SK-N-SH (cell line): ENCODE data around the gene HYAL1. TPM values are rescaled to one million over a fixed set of nuclear protein-coding genes. Genes with fewer than 3 reads are reported as not detected.

Experiments
- CTCF ChIA-PET: fragments of 300-600, 350-600 bp; formaldehyde crosslinking; extraction: SDS; loops from one replicate; lab custom pipeline; 2021; lab: Yijun Ruan, JAX
- POLR2A ChIA-PET: fragments of 350-600 bp; sonication (Branson Sonifier 250); formaldehyde crosslinking; extraction: SDS; loops from one replicate; lab custom pipeline; 2020; ENCODE audit warnings: antibody characterized with exemption, inconsistent platforms; lab: Yijun Ruan, JAX
- DNase-seq: peaks from one replicate; pipeline ENCODE4 v3.0.0; 2012
- H2AFZ ChIP-seq: fragments of 200-600 bp; sonication (generic); 2 replicates; pipeline ENCODE4 v1.8.1; 2016; ENCODE audit warnings: antibody characterized with exemption, mild to moderate bottlenecking, low read depth
- H3F3A ChIP-seq: fragments of 200-600 bp; sonication (generic); replicated peaks from 2 replicates; pipeline ENCODE3; 2016; ENCODE audit warnings: antibody characterized with exemption, mild to moderate bottlenecking; ENCODE audit not compliant: insufficient read depth
- H3K27ac ChIP-seq, 2 experiments: fragments of 200-500 bp in 1 of 2; fragments of 200-600 bp in 1 of 2; sonication (Bioruptor generic) in 1 of 2; sonication (generic), shearing (Covaris generic) in 1 of 2; 2 replicates each; pipeline versions ENCODE4 v1.5.1 to v1.6.1; 2014 to 2016; ENCODE audit warnings: low read depth in 2 of 2, inconsistent platforms in 1 of 2, low read length in 1 of 2, mild to moderate bottlenecking in 1 of 2, mixed read lengths in 1 of 2
- H3K27me3 ChIP-seq: fragments of 200-600 bp; sonication (generic), shearing (Covaris generic); 2 replicates; pipeline ENCODE4 v1.6.1; 2016; ENCODE audit warnings: mixed run types; ENCODE audit not compliant: insufficient read depth
- H3K36me3 ChIP-seq, 2 experiments: fragments of 200-500 bp in 1 of 2; fragments of 200-600 bp in 1 of 2; sonication (Bioruptor generic) in 1 of 2; sonication (generic) in 1 of 2; replicated peaks in 1 of 2; 2 replicates each; pipeline versions ENCODE3 to v1.5.1; 2014 to 2016; ENCODE audit warnings: low read length in 1 of 2, mild to moderate bottlenecking in 1 of 2; ENCODE audit not compliant: insufficient read depth in 2 of 2, control insufficient read depth in 1 of 2
- H3K4me1 ChIP-seq, 2 experiments: fragments of 200-500 bp in 1 of 2; fragments of 200-600 bp in 1 of 2; sonication (Bioruptor generic) in 1 of 2; sonication (generic), shearing (Covaris generic) in 1 of 2; 2 replicates each; pipeline versions ENCODE4 v1.5.1 to v1.6.1; 2014 to 2016; ENCODE audit warnings: low read depth in 1 of 2, low read length in 1 of 2, mixed run types in 1 of 2; ENCODE audit not compliant: insufficient read depth in 2 of 2, control insufficient read depth in 1 of 2
- H3K4me2 ChIP-seq: fragments of 200-600 bp; sonication (generic), shearing (Covaris generic); 2 replicates; pipeline ENCODE4 v1.6.1; 2017; ENCODE audit warnings: mixed run types
- H3K4me3 ChIP-seq, 2 experiments: fragments of 200-500 bp in 1 of 2; fragments of 200-600 bp in 1 of 2; sonication (Bioruptor generic) in 1 of 2; sonication (generic), shearing (Covaris generic) in 1 of 2; 2 replicates each; pipeline versions ENCODE4 v1.5.1 to v1.8.1; 2014 to 2016; ENCODE audit warnings: low read depth in 2 of 2, inconsistent platforms in 1 of 2, low read length in 1 of 2, mild to moderate bottlenecking in 1 of 2, mixed read lengths in 1 of 2, moderate library complexity in 1 of 2
- H3K79me2 ChIP-seq: fragments of 200-600 bp; sonication (generic); 2 replicates; pipeline ENCODE4 v1.8.1; 2017; ENCODE audit warnings: mild to moderate bottlenecking; ENCODE audit not compliant: insufficient read depth
- H3K9ac ChIP-seq: fragments of 200-600 bp; sonication (generic); 2 replicates; pipeline ENCODE4 v1.6.1; 2017; ENCODE audit warnings: mixed run types
- H3K9me2 ChIP-seq: fragments of 200-600 bp; sonication (generic); 2 replicates; pipeline ENCODE4 v1.6.1; 2017; ENCODE audit warnings: mixed run types
- H3K9me3 ChIP-seq: fragments of 200-600 bp; sonication (generic); 2 replicates; pipeline ENCODE4 v1.6.1; 2017; ENCODE audit warnings: mixed run types, mild to moderate bottlenecking, moderate library complexity
- H4K20me1 ChIP-seq: fragments of 200-600 bp; sonication (generic); 2 replicates; pipeline ENCODE4 v1.6.1; 2017; ENCODE audit warnings: mild to moderate bottlenecking, mixed run types; ENCODE audit not compliant: insufficient read depth
- CHD2 ChIP-seq: fragments of 150-350 bp; IDR thresholded peaks from 2 replicates; pipeline ENCODE4 v1.6.1; 2018; ENCODE audit warnings: low read length; ENCODE audit not compliant: partially characterized antibody
- ELF1 ChIP-seq: IDR thresholded peaks from 2 replicates; pipeline ENCODE4 v1.4.0; 2012
- EZH2phosphoT487 ChIP-seq: fragments of 200-600 bp; sonication (generic); IDR thresholded peaks from 2 replicates; pipeline ENCODE4 v1.6.1; 2017; ENCODE audit warnings: low read depth, mixed run types, mild to moderate bottlenecking, antibody characterized with exemption, moderate library complexity, borderline replicate concordance
- FOSL2 ChIP-seq: IDR thresholded peaks from 2 replicates; pipeline ENCODE4 v1.4.0; 2012; ENCODE audit warnings: low read depth, mild to moderate bottlenecking, moderate library complexity, borderline replicate concordance
- FOXM1 ChIP-seq: IDR thresholded peaks from 2 replicates; pipeline ENCODE4 v1.4.0; 2012; ENCODE audit warnings: low read depth, mild to moderate bottlenecking
- GABPA ChIP-seq: IDR thresholded peaks from 2 replicates; pipeline ENCODE4 v1.4.0; 2012; ENCODE audit warnings: low read depth, mild to moderate bottlenecking
- GATA2 ChIP-seq: sonication (generic); formaldehyde crosslinking; IDR thresholded peaks from 2 replicates; pipeline ENCODE4 v1.5.0; 2020; ENCODE audit warnings: mild to moderate bottlenecking, missing genetic modification reagents
- MEF2A ChIP-seq: IDR thresholded peaks from 2 replicates; pipeline ENCODE4 v1.4.0; 2012; ENCODE audit warnings: low read depth, borderline replicate concordance
- NRF1 ChIP-seq: IDR thresholded peaks from 2 replicates; pipeline ENCODE4 v1.6.1; 2012; ENCODE audit warnings: low read depth, mild to moderate bottlenecking, low read length
- POLR2AphosphoS5 ChIP-seq: IDR thresholded peaks from 2 replicates; pipeline ENCODE4 v1.6.1; 2012; ENCODE audit warnings: low read depth, low read length
- RCOR1 ChIP-seq: fragments of 150-350 bp; IDR thresholded peaks from 2 replicates; pipeline ENCODE4 v1.6.1; 2017; ENCODE audit warnings: antibody characterized with exemption, low read length
- RFX5 ChIP-seq: IDR thresholded peaks from 2 replicates; pipeline ENCODE4 v1.6.1; 2012; ENCODE audit warnings: mild to moderate bottlenecking, improper control_type of control experiment, low read length
- RXRA ChIP-seq: IDR thresholded peaks from 2 replicates; pipeline ENCODE4 v1.4.0; 2012; ENCODE audit warnings: low read depth, mild to moderate bottlenecking, borderline replicate concordance
- TAF1 ChIP-seq: IDR thresholded peaks from 2 replicates; pipeline ENCODE4 v1.6.1; 2012; ENCODE audit warnings: low read depth, mild to moderate bottlenecking, low read length, moderate library complexity, borderline replicate concordance
- TCF12 ChIP-seq: IDR thresholded peaks from 2 replicates; pipeline ENCODE4 v1.4.0; 2012
- YY1 ChIP-seq: IDR thresholded peaks from 2 replicates; pipeline ENCODE4 v1.4.0; 2012; ENCODE audit warnings: low read depth, mild to moderate bottlenecking
- WGBS: methylation state at CpG from one replicate; pipeline ENCODE4 v1.1.6; 2017; ENCODE audit warnings: low lambda C conversion rate; 5-methylcytosine and 5-hydroxymethylcytosine counted together
- polyA plus RNA-seq, 3 experiments: library from polyadenylated mRNA; depleted of rRNA; stranded (reverse); fragments of >200 nt; gene quantifications; 2 replicates each; pipeline ENCODE4 v1.2.3, GENCODE V29; 2012
- TF ChIP-seq, protein P1 (sequence below): IDR thresholded peaks from 2 replicates; pipeline ENCODE4 v1.4.0; 2012; ENCODE audit warnings: low read depth, borderline replicate concordance
- TF ChIP-seq, protein P2 (sequence below): fragments of 150-350 bp; IDR thresholded peaks from 2 replicates; pipeline ENCODE4 v1.6.1; 2017; ENCODE audit warnings: antibody characterized with exemption, low read length, low read depth, borderline replicate concordance
- TF ChIP-seq, protein P3 (sequence below): fragments of 150-350 bp; IDR thresholded peaks from 2 replicates; pipeline ENCODE4 v1.6.1; 2016; ENCODE audit warnings: mild to moderate bottlenecking, low read depth, low read length
- TF ChIP-seq, protein P4 (sequence below): IDR thresholded peaks from 2 replicates; pipeline ENCODE4 v1.4.0; 2012; ENCODE audit warnings: low read depth
- TF ChIP-seq, protein P5 (sequence below): fragments of 200-600 bp; sonication (generic); IDR thresholded peaks from 2 replicates; pipeline ENCODE4 v1.6.1; 2017; ENCODE audit warnings: antibody characterized with exemption, mild to moderate bottlenecking, moderate library complexity

The HYAL1 gene
- polyA plus RNA-seq, 1 of the 3 experiments (the other 2 are of a cell fraction), result 0.30 TPM

DNA sequence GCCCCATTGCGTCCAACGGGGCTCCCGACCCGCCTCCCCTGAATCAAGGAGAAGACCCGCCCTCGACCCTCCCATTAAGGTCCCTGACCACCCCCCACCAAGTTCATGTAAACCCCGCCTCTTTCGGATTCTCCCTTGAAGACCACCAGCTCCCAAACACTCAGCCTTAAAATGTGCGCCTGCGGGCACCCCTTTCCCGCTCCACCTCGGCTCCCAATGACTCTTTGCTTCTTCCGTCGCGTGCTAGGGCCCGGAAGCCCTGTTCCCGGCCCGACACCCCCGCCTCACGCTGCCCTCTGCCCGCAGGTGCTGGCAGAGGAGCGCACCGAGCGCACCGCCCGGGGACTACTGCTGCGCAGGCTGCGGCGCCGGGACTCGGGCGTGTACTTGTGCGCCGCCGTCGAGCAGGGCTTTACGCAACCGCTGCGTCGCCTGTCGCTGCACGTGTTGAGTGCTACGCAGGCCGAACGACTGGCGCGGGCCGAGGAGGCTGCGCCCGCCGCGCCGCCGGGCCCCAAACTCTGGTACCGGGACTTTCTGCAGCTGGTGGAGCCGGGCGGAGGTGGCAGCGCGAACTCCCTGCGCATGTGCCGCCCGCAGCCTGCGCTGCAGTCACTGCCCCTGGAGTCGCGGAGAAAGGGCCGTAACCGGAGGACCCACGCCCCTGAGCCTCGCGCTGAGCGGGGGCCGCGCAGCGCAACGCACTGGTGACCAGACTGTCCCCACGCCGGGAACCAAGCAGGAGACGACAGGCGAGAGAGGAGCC lies 27.2 kb downstream of the HYAL1 start (continued):
- TF ChIP-seq, protein P1, sequence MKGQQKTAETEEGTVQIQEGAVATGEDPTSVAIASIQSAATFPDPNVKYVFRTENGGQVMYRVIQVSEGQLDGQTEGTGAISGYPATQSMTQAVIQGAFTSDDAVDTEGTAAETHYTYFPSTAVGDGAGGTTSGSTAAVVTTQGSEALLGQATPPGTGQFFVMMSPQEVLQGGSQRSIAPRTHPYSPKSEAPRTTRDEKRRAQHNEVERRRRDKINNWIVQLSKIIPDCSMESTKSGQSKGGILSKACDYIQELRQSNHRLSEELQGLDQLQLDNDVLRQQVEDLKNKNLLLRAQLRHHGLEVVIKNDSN, result no peak
- TF ChIP-seq YY1 (no peak), RXRA (no peak), MEF2A (no peak)

DNA sequence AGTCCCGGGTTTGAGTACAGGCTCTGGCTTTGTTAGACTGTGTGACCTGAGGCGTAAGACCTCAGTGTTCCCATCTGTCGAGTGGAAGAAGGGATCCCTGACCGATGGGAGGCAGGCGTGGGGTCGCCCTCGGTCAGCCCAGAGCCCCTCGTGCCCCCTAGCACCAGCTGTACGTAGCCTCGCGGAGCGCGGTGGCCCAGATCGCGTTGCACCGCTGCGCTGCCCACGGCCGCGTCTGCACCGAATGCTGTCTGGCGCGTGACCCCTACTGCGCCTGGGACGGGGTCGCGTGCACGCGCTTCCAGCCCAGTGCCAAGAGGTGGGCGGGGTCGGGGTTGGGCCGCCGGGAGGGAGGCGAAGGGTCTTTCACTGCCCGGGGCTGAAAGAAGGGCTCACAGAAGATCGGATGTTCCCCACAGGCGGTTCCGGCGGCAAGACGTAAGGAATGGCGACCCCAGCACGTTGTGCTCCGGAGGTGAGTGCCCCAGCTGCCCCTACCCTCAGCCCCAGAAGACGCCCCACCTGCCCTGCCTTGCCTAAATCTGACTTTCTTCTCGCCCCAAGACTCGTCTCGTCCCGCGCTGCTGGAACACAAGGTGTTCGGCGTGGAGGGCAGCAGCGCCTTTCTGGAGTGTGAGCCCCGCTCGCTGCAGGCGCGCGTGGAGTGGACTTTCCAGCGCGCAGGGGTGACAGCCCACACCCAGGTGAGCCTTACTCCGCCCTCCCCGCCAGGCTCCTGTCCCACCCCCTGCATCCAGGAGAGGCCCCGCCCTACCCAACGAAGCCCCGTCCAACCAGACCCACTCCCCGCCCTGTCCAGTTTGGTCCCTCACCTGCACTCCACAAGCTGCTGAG lies 28.0 kb downstream of the HYAL1 start:
- Histone ChIP-seq H3K79me2 (no peaks in the 10 kb centered on the region), H3K9me3 (no peaks in the 10 kb centered on the region), H3K36me3 (no peaks in the 10 kb centered on the region), H3K9me2 (no peaks in the 10 kb centered on the region), H3K4me2 (no peak overlapping the region), H3K27ac (no peak overlapping the region), H3K4me1 (peaks cover under 1 to 12% of the 10 kb centered on the region in 2 experiments; a peak in 2 of 4 replicates), H3K27me3 (0 out of 2 replicates have a peak, but pooled peaks cover 16% of the 10 kb centered on the region), H3F3A (peaks cover 14% of the 10 kb centered on the region), H2AFZ (no peak overlapping the region), H3K4me3 (peak overlapping the region in 1 of 2 experiments; percentile 1; a peak in 1 of 4 replicates), H3K9ac (no peak overlapping the region), H4K20me1 (no peaks in the 10 kb centered on the region)
- WGBS, result 24% methylated on average over 39 of the region's 65 CpGs
- ChIA-PET POLR2A (no interaction called here), CTCF (interaction anchor here (0.6 to 12.2 kb wide), 36 partner anchors 9 to 275 kb away, joined by 3 to 206 read pairs (median 5); partner anchors contain the start of gene GNAT1)
- peak; percentile 71 for DNase-seq
- no peak for TF ChIP-seq FOSL2
- TF ChIP-seq CHD2, result no peak
- no peak for TF ChIP-seq YY1
- TF ChIP-seq NRF1, result no peak
- TF ChIP-seq, protein P2, sequence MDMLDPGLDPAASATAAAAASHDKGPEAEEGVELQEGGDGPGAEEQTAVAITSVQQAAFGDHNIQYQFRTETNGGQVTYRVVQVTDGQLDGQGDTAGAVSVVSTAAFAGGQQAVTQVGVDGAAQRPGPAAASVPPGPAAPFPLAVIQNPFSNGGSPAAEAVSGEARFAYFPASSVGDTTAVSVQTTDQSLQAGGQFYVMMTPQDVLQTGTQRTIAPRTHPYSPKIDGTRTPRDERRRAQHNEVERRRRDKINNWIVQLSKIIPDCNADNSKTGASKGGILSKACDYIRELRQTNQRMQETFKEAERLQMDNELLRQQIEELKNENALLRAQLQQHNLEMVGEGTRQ, result no peak
- no peak for TF ChIP-seq FOXM1
- TF ChIP-seq, protein P3, sequence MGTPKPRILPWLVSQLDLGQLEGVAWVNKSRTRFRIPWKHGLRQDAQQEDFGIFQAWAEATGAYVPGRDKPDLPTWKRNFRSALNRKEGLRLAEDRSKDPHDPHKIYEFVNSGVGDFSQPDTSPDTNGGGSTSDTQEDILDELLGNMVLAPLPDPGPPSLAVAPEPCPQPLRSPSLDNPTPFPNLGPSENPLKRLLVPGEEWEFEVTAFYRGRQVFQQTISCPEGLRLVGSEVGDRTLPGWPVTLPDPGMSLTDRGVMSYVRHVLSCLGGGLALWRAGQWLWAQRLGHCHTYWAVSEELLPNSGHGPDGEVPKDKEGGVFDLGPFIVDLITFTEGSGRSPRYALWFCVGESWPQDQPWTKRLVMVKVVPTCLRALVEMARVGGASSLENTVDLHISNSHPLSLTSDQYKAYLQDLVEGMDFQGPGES, result no peak
- no peak for TF ChIP-seq RFX5
- no peak for TF ChIP-seq EZH2phosphoT487
- TF ChIP-seq RXRA, result no peak
- TF ChIP-seq, protein P4, sequence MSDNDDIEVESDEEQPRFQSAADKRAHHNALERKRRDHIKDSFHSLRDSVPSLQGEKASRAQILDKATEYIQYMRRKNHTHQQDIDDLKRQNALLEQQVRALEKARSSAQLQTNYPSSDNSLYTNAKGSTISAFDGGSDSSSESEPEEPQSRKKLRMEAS, result no peak
- no peak for TF ChIP-seq MEF2A
- TF ChIP-seq ELF1, result no peak
- TF ChIP-seq GATA2 (CRISPR knock-in tag), result no peak
- no peak for TF ChIP-seq TCF12
- TF ChIP-seq POLR2AphosphoS5, result no peak
- TF ChIP-seq GABPA, result no peak
- TF ChIP-seq TAF1, result no peak
- TF ChIP-seq, protein P5, sequence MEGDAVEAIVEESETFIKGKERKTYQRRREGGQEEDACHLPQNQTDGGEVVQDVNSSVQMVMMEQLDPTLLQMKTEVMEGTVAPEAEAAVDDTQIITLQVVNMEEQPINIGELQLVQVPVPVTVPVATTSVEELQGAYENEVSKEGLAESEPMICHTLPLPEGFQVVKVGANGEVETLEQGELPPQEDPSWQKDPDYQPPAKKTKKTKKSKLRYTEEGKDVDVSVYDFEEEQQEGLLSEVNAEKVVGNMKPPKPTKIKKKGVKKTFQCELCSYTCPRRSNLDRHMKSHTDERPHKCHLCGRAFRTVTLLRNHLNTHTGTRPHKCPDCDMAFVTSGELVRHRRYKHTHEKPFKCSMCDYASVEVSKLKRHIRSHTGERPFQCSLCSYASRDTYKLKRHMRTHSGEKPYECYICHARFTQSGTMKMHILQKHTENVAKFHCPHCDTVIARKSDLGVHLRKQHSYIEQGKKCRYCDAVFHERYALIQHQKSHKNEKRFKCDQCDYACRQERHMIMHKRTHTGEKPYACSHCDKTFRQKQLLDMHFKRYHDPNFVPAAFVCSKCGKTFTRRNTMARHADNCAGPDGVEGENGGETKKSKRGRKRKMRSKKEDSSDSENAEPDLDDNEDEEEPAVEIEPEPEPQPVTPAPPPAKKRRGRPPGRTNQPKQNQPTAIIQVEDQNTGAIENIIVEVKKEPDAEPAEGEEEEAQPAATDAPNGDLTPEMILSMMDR, result no peak
- no peak for TF ChIP-seq RCOR1
